Panc1 (cell line): ENCODE data around the gene IRS1.

ENCODE experiments used
- POLR2AphosphoS5 ChIP-seq: IDR thresholded peaks from 2 replicates; pipeline ENCODE4 v1.6.1; 2012; ENCODE audit warnings: mild to moderate bottlenecking, low read depth, low read length, moderate library complexity
- SIN3A ChIP-seq: IDR thresholded peaks from 2 replicates; pipeline ENCODE4 v1.6.1; 2012; ENCODE audit warnings: low read depth, mild to moderate bottlenecking, low read length, moderate library complexity, borderline replicate concordance; ENCODE audit not compliant: insufficient read depth
- TF ChIP-seq, protein P1 (sequence below): fragments of 450-650 bp; IDR thresholded peaks from 2 replicates; pipeline ENCODE4 v1.5.1; 2017; ENCODE audit warnings: mild to moderate bottlenecking

DNA sequence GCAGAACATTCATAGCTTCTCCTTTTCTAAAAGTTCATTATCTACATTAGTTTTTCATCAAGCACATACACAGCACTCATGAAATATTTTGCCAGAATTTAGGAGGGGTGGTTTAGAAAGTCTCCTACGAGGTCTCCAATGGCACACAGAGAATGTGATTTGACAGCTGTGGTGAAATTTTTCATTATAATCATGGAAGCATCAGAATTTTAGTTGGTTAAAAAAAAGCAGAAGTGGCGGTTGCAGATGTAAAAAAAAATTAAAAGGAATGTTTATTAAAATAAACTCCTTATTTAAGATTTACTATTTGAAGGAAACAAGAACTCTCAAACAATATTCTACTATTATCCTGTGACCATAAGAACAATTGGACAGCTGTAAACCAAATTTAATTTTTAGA lies 25.4 kb upstream of the IRS1 start:
- TF ChIP-seq, protein P1, sequence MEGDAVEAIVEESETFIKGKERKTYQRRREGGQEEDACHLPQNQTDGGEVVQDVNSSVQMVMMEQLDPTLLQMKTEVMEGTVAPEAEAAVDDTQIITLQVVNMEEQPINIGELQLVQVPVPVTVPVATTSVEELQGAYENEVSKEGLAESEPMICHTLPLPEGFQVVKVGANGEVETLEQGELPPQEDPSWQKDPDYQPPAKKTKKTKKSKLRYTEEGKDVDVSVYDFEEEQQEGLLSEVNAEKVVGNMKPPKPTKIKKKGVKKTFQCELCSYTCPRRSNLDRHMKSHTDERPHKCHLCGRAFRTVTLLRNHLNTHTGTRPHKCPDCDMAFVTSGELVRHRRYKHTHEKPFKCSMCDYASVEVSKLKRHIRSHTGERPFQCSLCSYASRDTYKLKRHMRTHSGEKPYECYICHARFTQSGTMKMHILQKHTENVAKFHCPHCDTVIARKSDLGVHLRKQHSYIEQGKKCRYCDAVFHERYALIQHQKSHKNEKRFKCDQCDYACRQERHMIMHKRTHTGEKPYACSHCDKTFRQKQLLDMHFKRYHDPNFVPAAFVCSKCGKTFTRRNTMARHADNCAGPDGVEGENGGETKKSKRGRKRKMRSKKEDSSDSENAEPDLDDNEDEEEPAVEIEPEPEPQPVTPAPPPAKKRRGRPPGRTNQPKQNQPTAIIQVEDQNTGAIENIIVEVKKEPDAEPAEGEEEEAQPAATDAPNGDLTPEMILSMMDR: no peak
- TF ChIP-seq POLR2AphosphoS5: no peak
- TF ChIP-seq SIN3A: no peak
